HUDEP-2 (cell line): ENCODE data around the gene STXBP4.
"Not testable (repeated sequence)": the region's sequence is repeated elsewhere in the genome, so short reads cannot be mapped to it uniquely, and the experiment has no call there.

Source experiments
- DNase-seq, 76 experiments: peaks; one replicate each; lab custom pipeline; 2025; ENCODE audit not compliant: unreplicated experiment in 76 of 76; lab: John Stamatoyannopoulos, UW

STXBP4 gene

GRCh38 chr17:55038291-55038690 is 69.7 kb downstream of the STXBP4 start:
- DNase-seq, result no peak

- DNase-seq, result no peak
Measured at GRCh38 chr17:55040611-55041010, 72.0 kb downstream of the STXBP4 start.

- no peak for DNase-seq
Measured at GRCh38 chr17:55053855-55054254, 85.3 kb downstream of the STXBP4 start.

- no peak for DNase-seq
Measured at GRCh38 chr17:55054429-55054828, 85.9 kb downstream of the STXBP4 start.

- DNase-seq, result peak in 8 of 76 experiments; percentile 0 to 30 (median 7)
Measured at GRCh38 chr17:55056526-55056925, 88.0 kb downstream of the STXBP4 start.

- no peak for DNase-seq
Measured at GRCh38 chr17:55057184-55057583, 88.6 kb downstream of the STXBP4 start.

GRCh38 chr17:55059724-55060123 is 91.2 kb downstream of the STXBP4 start:
- no peak for DNase-seq

GRCh38 chr17:55062921-55063320 is 94.4 kb downstream of the STXBP4 start:
- no peak for DNase-seq

GRCh38 chr17:55063885-55064874 is 95.6 kb downstream of the STXBP4 start:
- DNase-seq, result no peak

- DNase-seq, result no peak
Measured at GRCh38 chr17:55067697-55068439, 99.3 kb downstream of the STXBP4 start.

- no peak for DNase-seq
Measured at GRCh38 chr17:55068862-55069811, 100.6 kb downstream of the STXBP4 start.

- DNase-seq, result no peak
Measured at GRCh38 chr17:55069983-55070529, 101.5 kb downstream of the STXBP4 start.

- no peak for DNase-seq
Measured at GRCh38 chr17:55072898-55073297, 104.3 kb downstream of the STXBP4 start.

GRCh38 chr17:55073467-55073866 is 104.9 kb downstream of the STXBP4 start:
- not testable (repeated sequence) for DNase-seq

GRCh38 chr17:55081559-55081958 is 113.0 kb downstream of the STXBP4 start:
- DNase-seq, result no peak

GRCh38 chr17:55086635-55087058 is 118.1 kb downstream of the STXBP4 start:
- peak in 31 of 76 experiments; percentile 2 to 57 (median 19) for DNase-seq

- DNase-seq, result no peak
Measured at GRCh38 chr17:55089256-55089655, 120.7 kb downstream of the STXBP4 start.

- DNase-seq, result peak in 7 of 76 experiments; percentile 4 to 33 (median 7)
Measured at GRCh38 chr17:55090079-55090492, 121.5 kb downstream of the STXBP4 start.

- no peak for DNase-seq
Measured at GRCh38 chr17:55093353-55093752, 124.8 kb downstream of the STXBP4 start.

GRCh38 chr17:55098765-55099164 is 130.2 kb downstream of the STXBP4 start:
- DNase-seq, result no peak
